ENCODE results near the gene CRTC1.

Gene CRTC1

DNA sequence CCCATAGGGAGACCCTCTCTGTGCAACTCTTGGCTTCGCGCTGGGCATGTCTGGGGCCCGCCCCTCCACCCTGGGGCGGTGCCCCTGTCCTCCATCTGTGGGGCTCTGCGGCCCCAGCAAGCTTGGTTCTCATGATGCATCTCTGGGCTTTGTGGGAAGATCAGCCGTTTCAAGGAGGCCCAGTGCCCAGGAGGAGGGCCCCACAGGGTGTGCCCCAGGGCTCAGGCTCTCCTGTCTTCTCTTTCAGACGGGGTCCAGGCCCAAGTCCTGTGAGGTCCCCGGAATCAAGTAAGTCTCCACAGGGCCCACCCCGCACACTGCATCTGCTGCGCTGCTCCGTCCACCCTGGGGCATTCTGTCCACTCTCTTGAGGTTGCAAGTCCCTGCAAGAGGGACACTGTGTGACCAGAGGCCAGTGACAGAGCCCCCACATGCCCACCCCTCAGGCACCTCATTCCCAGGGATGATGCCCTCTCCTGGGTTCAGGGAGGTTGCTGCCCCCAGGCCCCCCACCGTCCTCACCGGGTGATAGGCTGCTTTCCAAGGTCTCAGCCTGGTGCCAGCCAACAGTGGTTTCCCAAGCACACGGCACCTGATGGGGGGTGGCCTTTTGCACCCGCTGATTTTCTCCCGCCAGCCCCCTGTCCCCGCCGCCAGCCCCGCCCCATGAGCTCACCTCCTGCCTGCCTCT is 76.0 kb downstream of the CRTC1 start:
- no peak for TF ChIP-seq CTCF (IDR thresholded peaks at IDR 0.05; ENCODE audit: extremely low read depth, insufficient read depth, missing control alignments)
- no peak for DNase-seq (ENCODE audit: low spot score)
- in situ Hi-C loops (cut with MboI; ENCODE audit: low pct_unique_long_range_greater_than_20kb, low sequenced_read_pairs, unreplicated experiment), result no loop called here

- TF ChIP-seq CTCF (IDR thresholded peaks at IDR 0.05; ENCODE audit: extremely low read depth, insufficient read depth, missing control alignments), result no peak
- in situ Hi-C loops (cut with MboI; ENCODE audit: low pct_unique_long_range_greater_than_20kb, low sequenced_read_pairs, unreplicated experiment), result no loop called here
- DNase-seq (ENCODE audit: low spot score), result no peak
These were observed 76.5 kb downstream of the CRTC1 start for GRCh38 chr19:18759995-18760426.

DNA sequence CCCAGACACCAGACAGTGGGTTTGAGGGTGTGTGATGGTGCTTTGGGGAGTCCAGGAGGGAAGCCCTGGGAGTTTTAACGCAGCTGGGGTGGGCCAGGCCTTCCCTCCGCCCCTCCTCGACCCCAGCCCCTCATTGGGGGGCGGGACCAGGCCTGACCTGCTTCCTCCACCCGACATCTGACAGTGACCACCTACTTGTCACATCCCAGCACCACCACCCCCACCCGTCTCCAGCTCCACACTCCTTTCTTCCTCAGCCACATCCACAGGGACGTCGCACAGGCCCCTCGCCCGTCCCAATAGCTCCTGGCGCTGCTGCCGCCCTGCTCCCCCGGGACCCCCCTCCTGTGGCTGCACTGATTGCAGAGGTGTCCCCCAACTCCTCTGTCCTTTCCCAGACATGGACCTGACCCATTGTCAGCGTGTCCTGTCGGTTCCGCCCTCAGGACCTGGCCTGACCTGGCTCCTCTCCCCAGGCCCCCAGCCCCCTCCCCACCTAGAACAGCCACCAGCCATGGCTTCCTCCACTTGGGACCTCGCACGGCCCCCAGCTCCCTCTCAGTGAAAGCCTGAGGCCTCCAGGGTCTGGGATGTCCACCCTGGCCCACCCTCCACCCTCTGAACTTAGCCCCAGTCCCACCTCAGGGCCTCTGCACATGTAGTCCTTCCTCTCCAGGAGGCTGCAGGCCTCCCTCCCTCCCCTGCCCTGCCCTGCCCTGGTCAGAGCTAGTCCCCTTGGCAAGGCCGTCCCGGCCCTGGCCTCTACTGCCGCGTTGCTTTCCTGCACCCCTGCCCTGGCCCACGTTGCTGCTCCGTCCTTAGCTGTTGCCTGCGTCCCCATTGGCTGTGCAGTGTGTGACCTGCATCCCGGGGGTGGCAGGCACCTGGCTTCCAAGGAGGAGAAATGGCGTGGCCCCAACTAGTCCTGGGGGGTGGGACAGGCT is 77.2 kb downstream of the CRTC1 start:
- no peak for TF ChIP-seq CTCF (IDR thresholded peaks at IDR 0.05; ENCODE audit: extremely low read depth, insufficient read depth, missing control alignments)
- no peak for DNase-seq (ENCODE audit: low spot score)
- in situ Hi-C loops (cut with MboI; ENCODE audit: low pct_unique_long_range_greater_than_20kb, low sequenced_read_pairs, unreplicated experiment), result no loop called here

DNA sequence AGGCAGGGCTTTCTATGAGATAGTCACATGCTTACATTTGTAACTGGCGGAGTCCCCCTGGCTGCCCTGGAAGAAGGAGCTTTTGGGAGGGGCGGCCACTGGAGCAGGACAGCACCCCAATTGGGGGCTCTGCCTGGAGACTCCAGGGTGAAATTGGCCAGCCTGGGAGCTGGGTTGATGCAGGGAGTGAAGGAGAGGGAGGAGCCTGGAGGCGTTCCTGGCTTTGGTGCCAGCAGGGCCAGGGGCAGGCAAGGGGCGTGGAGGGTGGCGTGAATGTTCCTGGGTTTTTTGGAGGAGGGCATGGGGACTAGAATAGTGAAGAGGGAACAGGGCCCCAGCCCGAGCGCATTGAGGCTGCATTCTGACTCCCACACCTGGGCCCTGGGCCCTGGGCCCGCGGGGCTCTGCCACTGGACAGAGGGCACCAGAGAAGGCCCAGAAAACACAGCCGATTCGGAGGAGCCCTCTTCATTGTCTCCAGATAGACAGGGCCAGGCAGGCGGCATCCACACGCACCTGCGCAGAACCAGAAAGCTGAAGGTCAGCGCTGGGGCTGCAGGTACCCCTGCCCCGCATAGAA is 78.1 kb downstream of the CRTC1 start:
- no peak for DNase-seq (ENCODE audit: low spot score)
- TF ChIP-seq CTCF (IDR thresholded peaks at IDR 0.05; ENCODE audit: extremely low read depth, insufficient read depth, missing control alignments), result no peak
- in situ Hi-C loops (cut with MboI; ENCODE audit: low pct_unique_long_range_greater_than_20kb, low sequenced_read_pairs, unreplicated experiment), result no loop called here

GRCh38 chr19:18762125-18763023 is 78.9 kb downstream of the CRTC1 start:
- TF ChIP-seq CTCF (IDR thresholded peaks at IDR 0.05; ENCODE audit: extremely low read depth, insufficient read depth, missing control alignments), result no peak
- in situ Hi-C loops (cut with MboI; ENCODE audit: low pct_unique_long_range_greater_than_20kb, low sequenced_read_pairs, unreplicated experiment), result no loop called here
- no peak for DNase-seq (ENCODE audit: low spot score)
